IPS-18a (cell line): ENCODE measurements around the gene RFC4.

Source experiments
- H3K27ac ChIP-seq: one replicate; pipeline ENCODE4 v1.5.1; 2013; ENCODE audit warnings: low read length
- H3K27me3 ChIP-seq: one replicate; pipeline ENCODE4 v1.6.1; 2013; ENCODE audit warnings: mild to moderate bottlenecking, low read length; ENCODE audit not compliant: control insufficient read depth, insufficient read depth
- H3K36me3 ChIP-seq: one replicate; pipeline ENCODE4 v1.6.1; 2013; ENCODE audit warnings: low read depth, low read length; ENCODE audit not compliant: control insufficient read depth
- H3K4me1 ChIP-seq: one replicate; pipeline ENCODE4 v1.6.1; 2013; ENCODE audit warnings: low read depth, low read length; ENCODE audit not compliant: control insufficient read depth
- H3K4me3 ChIP-seq: one replicate; pipeline ENCODE4 v1.5.1; 2013; ENCODE audit warnings: low read length
- H3K9ac ChIP-seq: one replicate; pipeline ENCODE4 v1.6.1; 2013; ENCODE audit warnings: mild to moderate bottlenecking, low read length, moderate library complexity
- H3K9me3 ChIP-seq: one replicate; pipeline ENCODE4 v1.6.1; 2013; ENCODE audit warnings: low read depth, low read length; ENCODE audit not compliant: control insufficient read depth

The RFC4 gene

GRCh38 chr3:186841620-186842019 lies 35.3 kb upstream of the RFC4 start:
- H3K9me3 ChIP-seq = no peaks in the 10 kb centered on the region
- no peak overlapping the region for H3K9ac ChIP-seq
- H3K4me1 ChIP-seq = no peaks in the 10 kb centered on the region
- no peak overlapping the region for H3K4me3 ChIP-seq
- no peaks in the 10 kb centered on the region for H3K27me3 ChIP-seq
- H3K36me3 ChIP-seq = no peaks in the 10 kb centered on the region
- no peak overlapping the region for H3K27ac ChIP-seq

GRCh38 chr3:186839874-186840641 lies 33.8 kb upstream of the RFC4 start:
- no peaks in the 10 kb centered on the region for H3K9me3 ChIP-seq
- no peaks in the 10 kb centered on the region for H3K27me3 ChIP-seq
- no peak overlapping the region for H3K4me3 ChIP-seq
- no peak overlapping the region for H3K27ac ChIP-seq
- no peaks in the 10 kb centered on the region for H3K4me1 ChIP-seq
- H3K36me3 ChIP-seq = no peaks in the 10 kb centered on the region
- no peak overlapping the region for H3K9ac ChIP-seq

GRCh38 chr3:186832276-186832675 lies 26.0 kb upstream of the RFC4 start:
- Histone ChIP-seq H3K36me3 (no peaks in the 10 kb centered on the region), H3K4me3 (no peak overlapping the region), H3K4me1 (peaks cover 3% of the 10 kb centered on the region), H3K9ac (no peak overlapping the region), H3K9me3 (no peaks in the 10 kb centered on the region), H3K27ac (no peak overlapping the region), H3K27me3 (peaks cover 33% of the 10 kb centered on the region)

GRCh38 chr3:186831798-186832197 lies 25.5 kb upstream of the RFC4 start:
- H3K4me1 ChIP-seq = peaks cover 3% of the 10 kb centered on the region
- H3K36me3 ChIP-seq = no peaks in the 10 kb centered on the region
- H3K4me3 ChIP-seq = no peak overlapping the region
- peaks cover 33% of the 10 kb centered on the region for H3K27me3 ChIP-seq
- H3K9me3 ChIP-seq = no peaks in the 10 kb centered on the region
- no peak overlapping the region for H3K27ac ChIP-seq
- no peak overlapping the region for H3K9ac ChIP-seq

GRCh38 chr3:186828340-186828739 lies 22.1 kb upstream of the RFC4 start:
- Histone ChIP-seq H3K9me3 (no peaks in the 10 kb centered on the region), H3K9ac (no peak overlapping the region), H3K27me3 (peaks cover 58% of the 10 kb centered on the region)

GRCh38 chr3:186826976-186827857 lies 20.9 kb upstream of the RFC4 start:
- no peak overlapping the region for H3K27ac ChIP-seq
- H3K4me1 ChIP-seq = peaks cover 23% of the 10 kb centered on the region
- H3K27me3 ChIP-seq = peaks cover 58% of the 10 kb centered on the region
- peak overlapping the region; percentile 38 for H3K9ac ChIP-seq
- H3K9me3 ChIP-seq = no peaks in the 10 kb centered on the region
- no peaks in the 10 kb centered on the region for H3K36me3 ChIP-seq
- peak overlapping the region; percentile 56 for H3K4me3 ChIP-seq

More at GRCh38 chr3:186828340-186828739, 22.1 kb upstream of the RFC4 start:
- H3K4me1 ChIP-seq = peaks cover 23% of the 10 kb centered on the region
- no peaks in the 10 kb centered on the region for H3K36me3 ChIP-seq
- no peak overlapping the region for H3K4me3 ChIP-seq
- no peak overlapping the region for H3K27ac ChIP-seq

- Histone ChIP-seq H3K4me1 (peaks cover 23% of the 10 kb centered on the region), H3K27me3 (peaks cover 58% of the 10 kb centered on the region), H3K4me3 (peak overlapping the region; percentile 56), H3K9ac (no peak overlapping the region), H3K9me3 (no peaks in the 10 kb centered on the region), H3K27ac (no peak overlapping the region), H3K36me3 (no peaks in the 10 kb centered on the region)
Measured at GRCh38 chr3:186826410-186826975, 20.2 kb upstream of the RFC4 start.

- peak overlapping the region; percentile 56 for H3K4me3 ChIP-seq
- H3K9ac ChIP-seq = no peak overlapping the region
Measured at GRCh38 chr3:186825872-186826409, 19.7 kb upstream of the RFC4 start.

GRCh38 chr3:186825294-186825821 lies 19.1 kb upstream of the RFC4 start:
- no peak overlapping the region for H3K9ac ChIP-seq
- H3K4me3 ChIP-seq = peak overlapping the region; percentile 56
- no peaks in the 10 kb centered on the region for H3K9me3 ChIP-seq
- peaks cover 55% of the 10 kb centered on the region for H3K27me3 ChIP-seq
- peaks cover 23% of the 10 kb centered on the region for H3K4me1 ChIP-seq
- H3K27ac ChIP-seq = no peak overlapping the region
- H3K36me3 ChIP-seq = no peaks in the 10 kb centered on the region

More at GRCh38 chr3:186825872-186826409, 19.7 kb upstream of the RFC4 start:
- H3K27me3 ChIP-seq = peaks cover 58% of the 10 kb centered on the region
- no peaks in the 10 kb centered on the region for H3K36me3 ChIP-seq
- no peak overlapping the region for H3K27ac ChIP-seq
- no peaks in the 10 kb centered on the region for H3K9me3 ChIP-seq
- peaks cover 23% of the 10 kb centered on the region for H3K4me1 ChIP-seq

- Histone ChIP-seq H3K4me1 (peaks cover 23% of the 10 kb centered on the region), H3K9ac (no peak overlapping the region), H3K9me3 (no peaks in the 10 kb centered on the region), H3K4me3 (peak overlapping the region; percentile 39), H3K27me3 (peaks cover 47% of the 10 kb centered on the region), H3K27ac (no peak overlapping the region), H3K36me3 (no peaks in the 10 kb centered on the region)
Measured at GRCh38 chr3:186824430-186825139, 18.3 kb upstream of the RFC4 start.
